HG02623 (cell line): ENCODE data around the gene TACC3.
A peak's percentile ranks its signal among the peaks of the same experiment; 100 is the strongest.
"Not testable (repeated sequence)": the region's sequence is repeated elsewhere in the genome, so short reads cannot be mapped to it uniquely, and the experiment has no call there.

Experiments
- ATAC-seq: cut with Tn5 transposase; IDR thresholded peaks from one replicate; pipeline ENCODE4 v1.9.1; 2021; ENCODE audit warnings: moderate library complexity; ENCODE audit not compliant: unreplicated experiment

Gene TACC3

GRCh38 chr4:1701671-1702070 lies 19.6 kb upstream of the TACC3 start:
- not testable (repeated sequence) for ATAC-seq

- ATAC-seq, result no peak
Observed at GRCh38 chr4:1703867-1704266, 17.5 kb upstream of the TACC3 start.

GRCh38 chr4:1705732-1706131 lies 15.6 kb upstream of the TACC3 start:
- no peak for ATAC-seq

GRCh38 chr4:1706358-1706757 lies 15.0 kb upstream of the TACC3 start:
- ATAC-seq, result no peak

- no peak for ATAC-seq
Observed at GRCh38 chr4:1708581-1708980, 12.7 kb upstream of the TACC3 start.

GRCh38 chr4:1711055-1711570 lies 10.2 kb upstream of the TACC3 start:
- ATAC-seq, result no peak

- ATAC-seq, result peak; percentile 6
Observed at GRCh38 chr4:1711571-1712215, 9.6 kb upstream of the TACC3 start.

- ATAC-seq, result peak; percentile 78
Observed at GRCh38 chr4:1712216-1713002, 8.9 kb upstream of the TACC3 start, which contains the start of gene SLBP. Gene SLBP (minus strand): TSS chr4:1712319. CDS start chr4:1712188, 131 bp downstream.

- no peak for ATAC-seq
Observed at GRCh38 chr4:1713003-1713851, 8.1 kb upstream of the TACC3 start.

- no peak for ATAC-seq
Observed at GRCh38 chr4:1714303-1715001, 6.9 kb upstream of the TACC3 start.

GRCh38 chr4:1715002-1715758 lies 6.1 kb upstream of the TACC3 start:
- ATAC-seq, result no peak

- ATAC-seq, result no peak
Observed at GRCh38 chr4:1716065-1716945, 5.0 kb upstream of the TACC3 start.

- no peak for ATAC-seq
Observed at GRCh38 chr4:1717129-1718094, 3.9 kb upstream of the TACC3 start.

- ATAC-seq, result no peak
Observed at GRCh38 chr4:1718095-1718850, 3.0 kb upstream of the TACC3 start.

- peak; percentile 3 for ATAC-seq
Observed at GRCh38 chr4:1720163-1720983, 948 bp upstream of the TACC3 start.
